Neural cell (in vitro differentiated cells): ENCODE results near the gene DEFB131B.
"Not testable (repeated sequence)": the region's sequence is repeated elsewhere in the genome, so short reads cannot be mapped to it uniquely, and the experiment has no call there.

Experiments used
- CTCF ChIP-seq: fragments of 450-650 bp; IDR thresholded peaks from 2 replicates; pipeline ENCODE4 v1.5.1; 2014; ENCODE audit warnings: antibody characterized with exemption, mild to moderate bottlenecking, moderate library complexity; ENCODE audit not compliant: poor library complexity, severe bottlenecking
- EP300 ChIP-seq: fragments of 450-650 bp; conservative IDR thresholded peaks from 2 replicates; pipeline ENCODE4 v1.6.1; 2014; ENCODE audit warnings: antibody characterized with exemption, mild to moderate bottlenecking, moderate library complexity; ENCODE audit not compliant: poor library complexity, severe bottlenecking
- EZH2 ChIP-seq: fragments of 200-600, 300-800 bp; shearing (Covaris generic), sonication (generic); IDR thresholded peaks from 2 replicates; pipeline ENCODE4 v1.6.1; 2014; ENCODE audit warnings: antibody characterized with exemption, low read length, borderline replicate concordance, mild to moderate bottlenecking; ENCODE audit not compliant: insufficient read depth, poor library complexity, severe bottlenecking
- MXI1 ChIP-seq: fragments of 450-650 bp; conservative IDR thresholded peaks from 2 replicates; pipeline ENCODE4 v1.6.1; 2014; ENCODE audit warnings: antibody characterized with exemption, mild to moderate bottlenecking; ENCODE audit not compliant: poor library complexity, severe bottlenecking
- POLR2AphosphoS5 ChIP-seq: IDR thresholded peaks from 2 replicates; pipeline ENCODE4 v1.6.1; 2012
- RAD21 ChIP-seq: fragments of 450-650 bp; conservative IDR thresholded peaks from 2 replicates; pipeline ENCODE4 v1.6.1; 2014; ENCODE audit warnings: antibody characterized with exemption, mild to moderate bottlenecking, moderate library complexity
- SMC3 ChIP-seq: fragments of 450-650 bp; conservative IDR thresholded peaks from 2 replicates; pipeline ENCODE4 v1.6.1; 2014; ENCODE audit warnings: antibody characterized with exemption, mild to moderate bottlenecking, moderate library complexity; ENCODE audit not compliant: poor library complexity
- TAF1 ChIP-seq: IDR thresholded peaks from 2 replicates; pipeline ENCODE4 v1.6.1; 2012; ENCODE audit warnings: low read depth

GRCh38 chr11:71910775-71911174, 32.5 kb downstream of the DEFB131B start:
- TF ChIP-seq TAF1, EP300, EZH2, CTCF, POLR2AphosphoS5, MXI1, SMC3, RAD21: not testable (repeated sequence)
